ENCODE results near the gene FKBP10. TPM values are rescaled to one million over a fixed set of nuclear protein-coding genes. Genes with fewer than 3 reads are reported as not detected.

The FKBP10 gene
- total RNA-seq, 1 experiment from 2014 or later, result 142 TPM

- ChIA-PET POLR2A (no interaction called here), CTCF (interaction anchor here (0.6 kb wide), 1 partner anchor 79 kb away, joined by 4 read pairs; no protein-coding TSS in a partner anchor)
- intact Hi-C loops (cut with micrococcal nuclease), result no loop called here
- H3K27ac Mint-ChIP-seq (ENCODE audit: low read depth, unreplicated experiment), result no peak overlapping the region
- TF ChIP-seq CTCF (IDR thresholded peaks at IDR 0.05; ENCODE audit: unreplicated experiment), result no peak
- peaks cover 26% of the 10 kb centered on the region for H3K36me3 Mint-ChIP-seq (ENCODE audit: insufficient read depth, unreplicated experiment)
- H3K27me3 Mint-ChIP-seq (ENCODE audit: insufficient read depth, unreplicated experiment), result no peaks in the 10 kb centered on the region
- BruUV-seq (replicated peaks), result no TSS peak
- H3K9me3 Mint-ChIP-seq (ENCODE audit: unreplicated experiment), result no peaks in the 10 kb centered on the region
- no peak for DNase-seq (ENCODE audit: unreplicated experiment)
- H3K4me1 Mint-ChIP-seq (ENCODE audit: insufficient read depth, unreplicated experiment), result peaks cover 5% of the 10 kb centered on the region
- H3K4me3 Mint-ChIP-seq (ENCODE audit: unreplicated experiment), result no peak overlapping the region
Measured at GRCh38 chr17:41816637-41817320, 4.0 kb downstream of the FKBP10 start.

GRCh38 chr17:41818024-41818423 lies 5.2 kb downstream of the FKBP10 start:
- Mint-ChIP-seq H3K9me3 (ENCODE audit: unreplicated experiment) (no peaks in the 10 kb centered on the region), H3K27me3 (ENCODE audit: insufficient read depth, unreplicated experiment) (no peaks in the 10 kb centered on the region), H3K27ac (ENCODE audit: low read depth, unreplicated experiment) (no peak overlapping the region), H3K36me3 (ENCODE audit: insufficient read depth, unreplicated experiment) (peaks cover 26% of the 10 kb centered on the region), H3K4me1 (ENCODE audit: insufficient read depth, unreplicated experiment) (no peaks in the 10 kb centered on the region), H3K4me3 (ENCODE audit: unreplicated experiment) (no peak overlapping the region)
- BruUV-seq (replicated peaks), result no TSS peak
- intact Hi-C loops (cut with micrococcal nuclease), result no loop called here
- ChIA-PET CTCF (no interaction called here), POLR2A (no interaction called here)
- DNase-seq (ENCODE audit: unreplicated experiment), result no peak
- no peak for TF ChIP-seq CTCF (IDR thresholded peaks at IDR 0.05; ENCODE audit: unreplicated experiment)

DNA sequence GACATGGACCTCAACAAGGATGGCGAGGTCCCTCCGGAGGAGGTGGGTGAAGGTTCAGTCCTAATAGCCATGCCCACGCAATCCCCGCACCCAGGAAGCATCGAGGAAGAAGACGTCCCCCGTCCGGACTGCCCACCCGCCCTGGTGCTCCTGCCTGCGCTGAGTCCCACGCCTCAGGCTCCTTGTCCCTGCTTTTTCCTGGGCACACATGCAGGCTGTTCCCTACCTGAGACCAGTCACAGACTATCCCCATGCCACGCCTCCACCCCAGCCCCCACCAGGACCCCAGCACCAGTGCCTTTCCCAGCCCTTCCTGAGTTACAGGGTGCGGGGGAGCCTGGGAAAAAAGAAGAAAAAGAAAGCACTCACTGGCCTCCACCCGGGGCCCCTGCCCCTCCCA lies 9.0 kb downstream of the FKBP10 start:
- intact Hi-C loops (cut with micrococcal nuclease), result no loop called here
- Mint-ChIP-seq H3K4me1 (ENCODE audit: insufficient read depth, unreplicated experiment) (no peaks in the 10 kb centered on the region), H3K9me3 (ENCODE audit: unreplicated experiment) (no peaks in the 10 kb centered on the region), H3K27ac (ENCODE audit: low read depth, unreplicated experiment) (no peak overlapping the region), H3K36me3 (ENCODE audit: insufficient read depth, unreplicated experiment) (peaks cover 37% of the 10 kb centered on the region), H3K27me3 (ENCODE audit: insufficient read depth, unreplicated experiment) (no peaks in the 10 kb centered on the region), H3K4me3 (ENCODE audit: unreplicated experiment) (no peak overlapping the region)
- TF ChIP-seq CTCF (IDR thresholded peaks at IDR 0.05; ENCODE audit: unreplicated experiment), result no peak
- CTCF ChIA-PET, result no interaction called here
- DNase-seq (ENCODE audit: unreplicated experiment), result no peak
- POLR2A ChIA-PET, result interaction anchor here (1.2 to 1.7 kb wide), 2 partner anchors 10 to 12 kb away, joined by 3 read pairs; no protein-coding TSS in a partner anchor
- BruUV-seq (replicated peaks), result no TSS peak

DNA sequence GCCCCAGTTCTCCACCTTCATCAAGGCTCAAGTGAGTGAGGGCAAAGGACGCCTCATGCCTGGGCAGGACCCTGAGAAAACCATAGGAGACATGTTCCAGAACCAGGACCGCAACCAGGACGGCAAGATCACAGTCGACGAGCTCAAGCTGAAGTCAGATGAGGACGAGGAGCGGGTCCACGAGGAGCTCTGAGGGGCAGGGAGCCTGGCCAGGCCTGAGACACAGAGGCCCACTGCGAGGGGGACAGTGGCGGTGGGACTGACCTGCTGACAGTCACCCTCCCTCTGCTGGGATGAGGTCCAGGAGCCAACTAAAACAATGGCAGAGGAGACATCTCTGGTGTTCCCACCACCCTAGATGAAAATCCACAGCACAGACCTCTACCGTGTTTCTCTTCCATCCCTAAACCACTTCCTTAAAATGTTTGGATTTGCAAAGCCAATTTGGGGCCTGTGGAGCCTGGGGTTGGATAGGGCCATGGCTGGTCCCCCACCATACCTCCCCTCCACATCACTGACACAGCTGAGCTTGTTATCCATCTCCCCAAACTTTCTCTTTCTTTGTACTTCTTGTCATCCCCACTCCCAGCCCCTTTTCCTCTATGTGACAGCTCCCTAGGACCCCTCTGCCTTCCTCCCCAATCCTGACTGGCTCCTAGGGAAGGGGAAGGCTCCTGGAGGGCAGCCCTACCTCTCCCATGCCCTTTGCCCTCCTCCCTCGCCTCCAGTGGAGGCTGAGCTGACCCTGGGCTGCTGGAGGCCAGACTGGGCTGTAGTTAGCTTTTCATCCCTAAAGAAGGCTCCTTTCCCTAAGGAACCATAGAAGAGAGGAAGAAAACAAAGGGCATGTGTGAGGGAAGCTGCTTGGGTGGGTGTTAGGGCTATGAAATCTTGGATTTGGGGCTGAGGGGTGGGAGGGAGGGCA lies 9.7 kb downstream of the FKBP10 start:
- CTCF ChIA-PET, result interaction anchor here (1.1 kb wide), 1 partner anchor 21 kb away, joined by 3 read pairs; no protein-coding TSS in a partner anchor
- POLR2A ChIA-PET, result interaction anchor here (0.6 to 1.7 kb wide), 8 partner anchors 10 to 137 kb away, joined by 3 to 6 read pairs (median 3); partner anchors contain the start of genes ACLY and FKBP10
- TF ChIP-seq CTCF (IDR thresholded peaks at IDR 0.05; ENCODE audit: unreplicated experiment), result no peak
- Mint-ChIP-seq H3K4me3 (ENCODE audit: unreplicated experiment) (no peak overlapping the region), H3K36me3 (ENCODE audit: insufficient read depth, unreplicated experiment) (peaks cover 43% of the 10 kb centered on the region), H3K4me1 (ENCODE audit: insufficient read depth, unreplicated experiment) (no peaks in the 10 kb centered on the region), H3K27me3 (ENCODE audit: insufficient read depth, unreplicated experiment) (no peaks in the 10 kb centered on the region), H3K27ac (ENCODE audit: low read depth, unreplicated experiment) (no peak overlapping the region), H3K9me3 (ENCODE audit: unreplicated experiment) (no peaks in the 10 kb centered on the region)
- intact Hi-C loops (cut with micrococcal nuclease), result no loop called here
- TSS peak; percentile 79 for BruUV-seq (replicated peaks)
- DNase-seq (ENCODE audit: unreplicated experiment), result no peak

All from MCF 10A (cell line).